ENCODE results near the gene CRLF1. TPM values are rescaled to one million over a fixed set of nuclear protein-coding genes. Genes with fewer than 3 reads are reported as not detected.

CRLF1 gene
- total and polyA plus RNA-seq, 12 donors, result 0.68 to 161 (median 5.4) TPM

DNA sequence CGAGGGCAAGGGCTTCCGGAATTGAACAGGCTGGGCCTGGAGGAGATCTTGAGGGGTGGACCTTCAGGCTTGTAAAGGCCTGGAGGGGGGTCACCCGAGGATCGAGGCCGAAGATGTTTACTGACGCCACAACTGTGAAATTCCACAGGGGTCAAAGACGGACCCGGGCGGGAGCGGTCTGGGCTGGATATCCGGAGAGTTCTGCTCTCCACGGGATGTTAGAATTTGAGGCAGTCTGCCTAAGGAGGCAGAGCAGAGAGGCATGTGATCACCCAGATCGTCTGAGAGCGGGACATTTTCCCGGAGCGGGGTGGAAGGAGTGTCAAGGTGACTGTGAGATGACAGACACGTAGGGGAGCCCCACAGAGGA lies 43.4 kb upstream of the CRLF1 start:
- Histone ChIP-seq H3K4me3 (peak overlapping the region in 9 of 10 donors; percentile 7 to 40 (median 26)), H3K27ac (peak overlapping the region; percentile 70 to 97 (median 88)), H3K9me3 (no peaks in the 10 kb centered on the region), H3K27me3 (no peaks in the 10 kb centered on the region), H3K4me1 (peaks cover 15 to 54% (median 39%) of the 10 kb centered on the region in 9 donors), H3K36me3 (no peaks in the 10 kb centered on the region)
- DNase-seq, result peak; percentile 63 to 79
- ATAC-seq, result peak; percentile 36 to 85 (median 75)
- intact Hi-C loops (cut with DNase I), result loop anchor here in 2 of 10 donors (2.0 to 10.0 kb wide), 2 partner anchors 33 to 205 kb away; partner anchors contain the start of gene CRTC1 (in 1 of the 2)
- 35 to 37% methylated on average over 17 of the region's 17 CpGs for WGBS, 2 donors
- no peak for TF ChIP-seq CTCF (IDR thresholded peaks at IDR 0.05)

DNA sequence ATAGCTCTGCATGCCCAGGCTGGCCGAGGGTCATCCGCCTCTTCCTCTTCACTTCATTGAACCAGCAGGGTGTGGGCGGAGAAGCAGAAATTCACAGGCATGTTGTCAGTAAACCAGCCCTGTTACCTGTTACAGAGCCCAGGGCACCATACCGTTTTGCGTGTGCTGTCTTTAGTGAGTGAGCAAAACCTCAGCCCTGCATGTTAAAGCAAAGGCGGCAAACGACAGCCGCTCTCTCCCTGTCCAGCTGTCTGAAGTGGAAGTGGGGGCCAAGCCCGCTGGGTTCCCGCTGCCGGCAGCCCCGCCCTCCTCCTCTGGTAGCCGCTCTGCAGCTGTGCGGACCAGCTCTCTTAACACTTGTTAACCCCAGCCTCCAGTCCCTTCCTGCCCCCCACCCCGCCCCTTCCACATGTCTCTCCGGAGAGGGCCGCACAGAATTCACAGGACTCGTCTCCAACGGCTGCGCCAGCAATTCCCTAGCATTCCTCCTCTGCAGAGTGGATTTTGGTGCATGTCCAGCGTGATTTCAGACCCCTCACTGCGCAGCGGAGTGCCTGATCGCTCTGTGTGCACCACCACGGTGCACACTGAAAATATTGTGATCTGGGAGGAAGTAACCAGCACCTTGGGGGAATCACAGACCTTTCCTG lies 42.9 kb upstream of the CRLF1 start:
- peak; percentile 82 to 83 for DNase-seq
- intact Hi-C loops (cut with DNase I), result loop anchor here in 2 of 10 donors (2.0 to 10.0 kb wide), 2 partner anchors 33 to 205 kb away; partner anchors contain the start of gene CRTC1 (in 1 of the 2)

GRCh38 chr19:18648973-18649315 lies 42.3 kb upstream of the CRLF1 start:
- Histone ChIP-seq H3K9me3 (no peaks in the 10 kb centered on the region), H3K27ac (peak overlapping the region; percentile 70 to 97 (median 88)), H3K4me1 (peaks cover 15 to 63% (median 44%) of the 10 kb centered on the region in 9 donors), H3K36me3 (no peaks in the 10 kb centered on the region), H3K4me3 (peak overlapping the region in 7 of 10 donors; percentile 15 to 40 (median 34)), H3K27me3 (no peaks in the 10 kb centered on the region)
- intact Hi-C loops (cut with DNase I), result no loop called here
- DNase-seq (no peak), ATAC-seq (peak in 1 of 8 donors; percentile 40)
- no peak for TF ChIP-seq CTCF (IDR thresholded peaks at IDR 0.05)
- 52 to 55% methylated on average over 13 of the region's 13 CpGs for WGBS, 2 donors

More for the DNA sequence above, 42.9 kb upstream of the CRLF1 start:
- H3K4me1 ChIP-seq, result peaks cover 15 to 59% (median 44%) of the 10 kb centered on the region in 9 donors
- H3K4me3 ChIP-seq, result peak overlapping the region in 9 of 10 donors; percentile 14 to 40 (median 26)
- no peaks in the 10 kb centered on the region for H3K36me3 ChIP-seq
- peak; percentile 60 to 79 (median 74) for ATAC-seq
- TF ChIP-seq CTCF (IDR thresholded peaks at IDR 0.05), result no peak
- no peaks in the 10 kb centered on the region for H3K9me3 ChIP-seq
- WGBS, 2 donors, result 32 to 43% methylated on average over 25 of the region's 25 CpGs
- peak overlapping the region; percentile 70 to 97 (median 88) for H3K27ac ChIP-seq
- H3K27me3 ChIP-seq, result no peaks in the 10 kb centered on the region

- no peak for TF ChIP-seq CTCF (IDR thresholded peaks at IDR 0.05)
- Histone ChIP-seq H3K9me3 (no peaks in the 10 kb centered on the region), H3K36me3 (no peaks in the 10 kb centered on the region), H3K27me3 (no peaks in the 10 kb centered on the region), H3K4me1 (peaks cover 15 to 63% (median 44%) of the 10 kb centered on the region in 9 donors), H3K27ac (peak overlapping the region in 5 of 10 donors; percentile 87 to 97 (median 94)), H3K4me3 (no peak overlapping the region)
- no peak for ATAC-seq
- DNase-seq, result no peak
- 95 to 96% methylated on average over 10 of the region's 10 CpGs for WGBS, 2 donors
- intact Hi-C loops (cut with DNase I), result no loop called here
These were observed 41.2 kb upstream of the CRLF1 start for GRCh38 chr19:18647807-18648206.
